ENCODE measurements around the gene SARDH. TPM values are rescaled to one million over a fixed set of nuclear protein-coding genes. Genes with fewer than 3 reads are reported as not detected.

Gene SARDH
- total and polyA plus RNA-seq, 2 of the 13 experiments (the other 11 are each of a cell fraction or from before 2014, with no cell fraction given) = 11.6 to 34.9 TPM

DNA sequence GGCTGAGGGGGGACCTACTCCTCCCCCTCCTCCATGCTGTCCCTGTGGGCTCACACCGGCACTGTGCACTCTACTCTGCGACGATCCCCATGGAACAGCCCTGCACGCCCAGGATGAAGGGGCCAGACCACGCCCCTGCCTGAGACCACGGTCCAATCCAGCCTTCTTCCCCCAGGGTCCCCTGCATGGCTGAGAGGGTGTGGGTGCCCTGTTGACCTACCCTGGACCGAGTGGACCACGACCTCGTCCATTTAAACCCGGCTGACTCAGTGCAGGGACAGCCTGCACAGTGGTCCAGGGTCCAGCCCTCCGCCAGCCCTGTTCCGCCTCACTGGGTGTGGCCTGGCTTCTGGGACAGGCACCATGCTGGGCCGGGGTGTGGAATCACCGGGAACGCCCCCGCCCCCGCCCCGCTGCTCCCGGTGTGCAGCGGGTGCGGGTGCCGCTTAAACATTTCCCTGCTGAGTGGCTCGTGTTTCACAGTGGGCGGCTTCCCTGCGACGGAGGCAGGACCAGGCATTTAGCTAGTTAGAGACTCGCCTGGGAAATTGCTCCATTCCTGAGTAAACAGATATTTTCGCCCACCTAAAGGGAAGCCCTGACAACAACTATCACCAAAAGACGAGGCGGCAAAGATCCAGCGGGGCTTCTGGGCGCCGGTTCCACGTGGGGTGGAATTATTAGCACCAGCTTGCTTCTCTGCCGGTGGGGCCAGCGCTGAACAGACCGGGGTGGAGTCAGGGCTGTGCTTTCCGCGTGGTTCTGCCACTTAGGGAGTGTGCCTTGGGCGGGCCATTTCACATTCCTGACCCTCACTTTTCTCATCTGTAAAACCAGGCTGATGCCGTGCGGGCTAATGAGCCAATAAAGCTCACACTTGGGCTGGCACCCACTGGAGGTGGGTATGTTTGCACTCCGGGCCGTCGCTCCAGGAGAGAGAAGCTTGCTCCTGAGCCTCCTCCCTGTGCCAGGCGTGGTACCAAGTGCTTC, 79.4 kb downstream of the SARDH start (continued):
- TF ChIP-seq, protein P1, sequence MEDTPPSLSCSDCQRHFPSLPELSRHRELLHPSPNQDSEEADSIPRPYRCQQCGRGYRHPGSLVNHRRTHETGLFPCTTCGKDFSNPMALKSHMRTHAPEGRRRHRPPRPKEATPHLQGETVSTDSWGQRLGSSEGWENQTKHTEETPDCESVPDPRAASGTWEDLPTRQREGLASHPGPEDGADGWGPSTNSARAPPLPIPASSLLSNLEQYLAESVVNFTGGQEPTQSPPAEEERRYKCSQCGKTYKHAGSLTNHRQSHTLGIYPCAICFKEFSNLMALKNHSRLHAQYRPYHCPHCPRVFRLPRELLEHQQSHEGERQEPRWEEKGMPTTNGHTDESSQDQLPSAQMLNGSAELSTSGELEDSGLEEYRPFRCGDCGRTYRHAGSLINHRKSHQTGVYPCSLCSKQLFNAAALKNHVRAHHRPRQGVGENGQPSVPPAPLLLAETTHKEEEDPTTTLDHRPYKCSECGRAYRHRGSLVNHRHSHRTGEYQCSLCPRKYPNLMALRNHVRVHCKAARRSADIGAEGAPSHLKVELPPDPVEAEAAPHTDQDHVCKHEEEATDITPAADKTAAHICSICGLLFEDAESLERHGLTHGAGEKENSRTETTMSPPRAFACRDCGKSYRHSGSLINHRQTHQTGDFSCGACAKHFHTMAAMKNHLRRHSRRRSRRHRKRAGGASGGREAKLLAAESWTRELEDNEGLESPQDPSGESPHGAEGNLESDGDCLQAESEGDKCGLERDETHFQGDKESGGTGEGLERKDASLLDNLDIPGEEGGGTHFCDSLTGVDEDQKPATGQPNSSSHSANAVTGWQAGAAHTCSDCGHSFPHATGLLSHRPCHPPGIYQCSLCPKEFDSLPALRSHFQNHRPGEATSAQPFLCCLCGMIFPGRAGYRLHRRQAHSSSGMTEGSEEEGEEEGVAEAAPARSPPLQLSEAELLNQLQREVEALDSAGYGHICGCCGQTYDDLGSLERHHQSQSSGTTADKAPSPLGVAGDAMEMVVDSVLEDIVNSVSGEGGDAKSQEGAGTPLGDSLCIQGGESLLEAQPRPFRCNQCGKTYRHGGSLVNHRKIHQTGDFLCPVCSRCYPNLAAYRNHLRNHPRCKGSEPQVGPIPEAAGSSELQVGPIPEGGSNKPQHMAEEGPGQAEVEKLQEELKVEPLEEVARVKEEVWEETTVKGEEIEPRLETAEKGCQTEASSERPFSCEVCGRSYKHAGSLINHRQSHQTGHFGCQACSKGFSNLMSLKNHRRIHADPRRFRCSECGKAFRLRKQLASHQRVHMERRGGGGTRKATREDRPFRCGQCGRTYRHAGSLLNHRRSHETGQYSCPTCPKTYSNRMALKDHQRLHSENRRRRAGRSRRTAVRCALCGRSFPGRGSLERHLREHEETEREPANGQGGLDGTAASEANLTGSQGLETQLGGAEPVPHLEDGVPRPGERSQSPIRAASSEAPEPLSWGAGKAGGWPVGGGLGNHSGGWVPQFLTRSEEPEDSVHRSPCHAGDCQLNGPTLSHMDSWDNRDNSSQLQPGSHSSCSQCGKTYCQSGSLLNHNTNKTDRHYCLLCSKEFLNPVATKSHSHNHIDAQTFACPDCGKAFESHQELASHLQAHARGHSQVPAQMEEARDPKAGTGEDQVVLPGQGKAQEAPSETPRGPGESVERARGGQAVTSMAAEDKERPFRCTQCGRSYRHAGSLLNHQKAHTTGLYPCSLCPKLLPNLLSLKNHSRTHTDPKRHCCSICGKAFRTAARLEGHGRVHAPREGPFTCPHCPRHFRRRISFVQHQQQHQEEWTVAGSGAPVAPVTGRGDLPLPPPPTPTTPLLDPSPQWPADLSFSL (CRISPR knock-in tag; IDR thresholded peaks at IDR 0.05) = no peak
- TF ChIP-seq RAD21 (CRISPR knock-in tag; IDR thresholded peaks at IDR 0.05) (peak; percentile 9; the same call in 1 of the 2 replicates), MAF1 (CRISPR knock-in tag; IDR thresholded peaks at IDR 0.05; ENCODE audit: borderline replicate concordance) (0 out of 2 replicates have a peak, but pooled peaks have one; percentile 13), RBFOX2 (IDR thresholded peaks at IDR 0.05; ENCODE audit: low read depth, low read length) (no peak), NR2F6 (IDR thresholded peaks at IDR 0.05) (peak; percentile 87), NR2F6 (CRISPR knock-in tag; IDR thresholded peaks at IDR 0.05) (peak; percentile 94), PHF5A (CRISPR knock-in tag; IDR thresholded peaks at IDR 0.05; ENCODE audit: low read depth, unreplicated experiment) (peak; percentile 41), ELF1 (CRISPR knock-in tag; IDR thresholded peaks at IDR 0.05) (peak; percentile 41; the same call in 1 of the 2 replicates), HMGA1 (CRISPR knock-in tag; conservative IDR thresholded peaks at IDR 0.05) (no peak), ZBTB38 (CRISPR knock-in tag; IDR thresholded peaks at IDR 0.05) (no peak)
- TF ChIP-seq, protein P2, sequence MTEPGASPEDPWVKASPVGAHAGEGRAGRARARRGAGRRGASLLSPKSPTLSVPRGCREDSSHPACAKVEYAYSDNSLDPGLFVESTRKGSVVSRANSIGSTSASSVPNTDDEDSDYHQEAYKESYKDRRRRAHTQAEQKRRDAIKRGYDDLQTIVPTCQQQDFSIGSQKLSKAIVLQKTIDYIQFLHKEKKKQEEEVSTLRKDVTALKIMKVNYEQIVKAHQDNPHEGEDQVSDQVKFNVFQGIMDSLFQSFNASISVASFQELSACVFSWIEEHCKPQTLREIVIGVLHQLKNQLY (CRISPR knock-in tag; IDR thresholded peaks at IDR 0.05) = peak; percentile 40; the same call in 1 of the 2 replicates
- TF ChIP-seq, protein P3, sequence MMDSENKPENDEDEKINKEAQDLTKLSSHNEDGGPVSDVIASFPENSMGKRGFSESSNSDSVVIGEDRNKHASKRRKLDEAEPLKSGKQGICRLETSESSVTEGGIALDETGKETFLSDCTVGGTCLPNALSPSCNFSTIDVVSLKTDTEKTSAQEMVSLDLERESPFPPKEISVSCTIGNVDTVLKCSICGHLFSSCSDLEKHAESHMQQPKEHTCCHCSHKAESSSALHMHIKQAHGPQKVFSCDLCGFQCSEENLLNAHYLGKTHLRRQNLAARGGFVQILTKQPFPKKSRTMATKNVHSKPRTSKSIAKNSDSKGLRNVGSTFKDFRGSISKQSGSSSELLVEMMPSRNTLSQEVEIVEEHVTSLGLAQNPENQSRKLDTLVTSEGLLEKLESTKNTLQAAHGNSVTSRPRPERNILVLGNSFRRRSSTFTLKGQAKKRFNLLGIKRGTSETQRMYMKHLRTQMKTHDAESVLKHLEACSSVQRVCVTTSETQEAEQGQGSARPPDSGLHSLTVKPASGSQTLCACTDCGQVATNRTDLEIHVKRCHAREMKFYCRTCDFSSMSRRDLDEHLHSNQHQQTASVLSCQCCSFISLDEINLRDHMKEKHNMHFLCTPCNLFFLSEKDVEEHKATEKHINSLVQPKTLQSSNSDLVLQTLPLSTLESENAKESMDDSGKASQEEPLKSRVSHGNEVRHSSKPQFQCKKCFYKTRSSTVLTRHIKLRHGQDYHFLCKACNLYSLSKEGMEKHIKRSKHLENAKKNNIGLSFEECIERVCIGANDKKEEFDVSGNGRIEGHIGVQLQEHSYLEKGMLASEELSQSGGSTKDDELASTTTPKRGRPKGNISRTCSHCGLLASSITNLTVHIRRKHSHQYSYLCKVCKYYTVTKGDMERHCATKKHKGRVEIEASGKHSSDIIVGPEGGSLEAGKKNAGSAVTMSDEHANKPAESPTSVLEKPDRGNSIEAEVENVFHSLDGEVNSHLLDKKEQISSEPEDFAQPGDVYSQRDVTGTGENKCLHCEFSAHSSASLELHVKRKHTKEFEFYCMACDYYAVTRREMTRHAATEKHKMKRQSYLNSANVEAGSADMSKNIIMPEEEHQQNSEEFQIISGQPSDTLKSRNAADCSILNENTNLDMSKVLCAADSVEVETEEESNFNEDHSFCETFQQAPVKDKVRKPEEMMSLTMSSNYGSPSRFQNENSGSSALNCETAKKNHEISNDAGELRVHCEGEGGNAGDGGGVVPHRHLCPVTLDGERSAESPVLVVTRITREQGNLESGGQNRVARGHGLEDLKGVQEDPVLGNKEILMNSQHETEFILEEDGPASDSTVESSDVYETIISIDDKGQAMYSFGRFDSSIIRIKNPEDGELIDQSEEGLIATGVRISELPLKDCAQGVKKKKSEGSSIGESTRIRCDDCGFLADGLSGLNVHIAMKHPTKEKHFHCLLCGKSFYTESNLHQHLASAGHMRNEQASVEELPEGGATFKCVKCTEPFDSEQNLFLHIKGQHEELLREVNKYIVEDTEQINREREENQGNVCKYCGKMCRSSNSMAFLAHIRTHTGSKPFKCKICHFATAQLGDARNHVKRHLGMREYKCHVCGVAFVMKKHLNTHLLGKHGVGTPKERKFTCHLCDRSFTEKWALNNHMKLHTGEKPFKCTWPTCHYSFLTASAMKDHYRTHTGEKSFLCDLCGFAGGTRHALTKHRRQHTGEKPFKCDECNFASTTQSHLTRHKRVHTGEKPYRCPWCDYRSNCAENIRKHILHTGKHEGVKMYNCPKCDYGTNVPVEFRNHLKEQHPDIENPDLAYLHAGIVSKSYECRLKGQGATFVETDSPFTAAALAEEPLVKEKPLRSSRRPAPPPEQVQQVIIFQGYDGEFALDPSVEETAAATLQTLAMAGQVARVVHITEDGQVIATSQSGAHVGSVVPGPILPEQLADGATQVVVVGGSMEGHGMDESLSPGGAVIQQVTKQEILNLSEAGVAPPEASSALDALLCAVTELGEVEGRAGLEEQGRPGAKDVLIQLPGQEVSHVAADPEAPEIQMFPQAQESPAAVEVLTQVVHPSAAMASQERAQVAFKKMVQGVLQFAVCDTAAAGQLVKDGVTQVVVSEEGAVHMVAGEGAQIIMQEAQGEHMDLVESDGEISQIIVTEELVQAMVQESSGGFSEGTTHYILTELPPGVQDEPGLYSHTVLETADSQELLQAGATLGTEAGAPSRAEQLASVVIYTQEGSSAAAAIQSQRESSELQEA (CRISPR knock-in tag; IDR thresholded peaks at IDR 0.05; ENCODE audit: not compliant biosample characterization) = peak; percentile 83
